Measurements from ENCODE around the gene PARVA. TPM values are rescaled to one million over a fixed set of nuclear protein-coding genes. Genes with fewer than 3 reads are reported as not detected.

The PARVA gene
- total RNA-seq, 2 experiments from 2014 or later = 0.08 to 0.98 TPM

DNA sequence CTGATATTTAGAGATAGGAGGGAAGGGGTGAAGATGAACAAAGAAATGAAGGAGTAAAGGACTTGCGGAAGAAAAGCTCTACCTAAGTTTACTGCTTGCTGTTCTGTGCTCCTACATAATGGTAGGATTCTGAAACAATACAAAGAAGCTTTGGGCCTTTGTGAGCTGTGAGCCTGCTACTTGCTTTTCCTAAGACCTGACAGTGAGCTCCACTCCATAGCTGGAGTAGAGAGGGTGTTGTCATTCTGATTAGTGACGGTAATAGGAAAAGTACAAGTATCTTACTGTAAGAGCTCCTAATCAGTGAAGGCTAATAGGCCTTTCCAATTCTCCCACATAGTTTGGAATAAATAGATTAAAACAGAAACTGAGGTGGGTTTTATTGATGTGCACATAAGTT lies 75.9 kb downstream of the PARVA start:
- Histone ChIP-seq H3K9me3 (ENCODE audit: control insufficient read depth in 1 of 2, insufficient read depth in 1 of 2, low read length in 2 of 2) (no peaks in the 10 kb centered on the region), H3K27me3 (ENCODE audit: control insufficient read depth in 1 of 2, insufficient read depth in 2 of 2, low read length in 2 of 2) (no peaks in the 10 kb centered on the region), H3K4me1 (ENCODE audit: insufficient read depth, low read length) (no peaks in the 10 kb centered on the region), H3K4me3 (ENCODE audit: low read length) (no peak overlapping the region), H3K27ac (ENCODE audit: low read depth in 1 of 2, low read length in 2 of 2) (no peak overlapping the region), H3K36me3 (ENCODE audit: insufficient read depth, low read length) (no peaks in the 10 kb centered on the region)
- H3K36me3 Mint-ChIP-seq (ENCODE audit: low read depth) = no peaks in the 10 kb centered on the region
- intact Hi-C loops (cut with DNase I, micrococcal nuclease) = no loop called here
- H3K9me3 Mint-ChIP-seq = no peaks in the 10 kb centered on the region
- H3K4me3 Mint-ChIP-seq = no peak overlapping the region
- no peaks in the 10 kb centered on the region for H3K4me1 Mint-ChIP-seq (ENCODE audit: low read depth)
- DNase-seq (no peak), ATAC-seq (ENCODE audit: poor library complexity) (no peak)
- POLR2A ChIA-PET = no interaction called here
- H3K27me3 Mint-ChIP-seq = peaks cover 19% of the 10 kb centered on the region
- CTCF ChIA-PET = no interaction called here
- H3K27ac Mint-ChIP-seq = no peak overlapping the region
- TF ChIP-seq, protein P1, sequence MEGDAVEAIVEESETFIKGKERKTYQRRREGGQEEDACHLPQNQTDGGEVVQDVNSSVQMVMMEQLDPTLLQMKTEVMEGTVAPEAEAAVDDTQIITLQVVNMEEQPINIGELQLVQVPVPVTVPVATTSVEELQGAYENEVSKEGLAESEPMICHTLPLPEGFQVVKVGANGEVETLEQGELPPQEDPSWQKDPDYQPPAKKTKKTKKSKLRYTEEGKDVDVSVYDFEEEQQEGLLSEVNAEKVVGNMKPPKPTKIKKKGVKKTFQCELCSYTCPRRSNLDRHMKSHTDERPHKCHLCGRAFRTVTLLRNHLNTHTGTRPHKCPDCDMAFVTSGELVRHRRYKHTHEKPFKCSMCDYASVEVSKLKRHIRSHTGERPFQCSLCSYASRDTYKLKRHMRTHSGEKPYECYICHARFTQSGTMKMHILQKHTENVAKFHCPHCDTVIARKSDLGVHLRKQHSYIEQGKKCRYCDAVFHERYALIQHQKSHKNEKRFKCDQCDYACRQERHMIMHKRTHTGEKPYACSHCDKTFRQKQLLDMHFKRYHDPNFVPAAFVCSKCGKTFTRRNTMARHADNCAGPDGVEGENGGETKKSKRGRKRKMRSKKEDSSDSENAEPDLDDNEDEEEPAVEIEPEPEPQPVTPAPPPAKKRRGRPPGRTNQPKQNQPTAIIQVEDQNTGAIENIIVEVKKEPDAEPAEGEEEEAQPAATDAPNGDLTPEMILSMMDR (IDR thresholded peaks at IDR 0.05) = no peak

DNA sequence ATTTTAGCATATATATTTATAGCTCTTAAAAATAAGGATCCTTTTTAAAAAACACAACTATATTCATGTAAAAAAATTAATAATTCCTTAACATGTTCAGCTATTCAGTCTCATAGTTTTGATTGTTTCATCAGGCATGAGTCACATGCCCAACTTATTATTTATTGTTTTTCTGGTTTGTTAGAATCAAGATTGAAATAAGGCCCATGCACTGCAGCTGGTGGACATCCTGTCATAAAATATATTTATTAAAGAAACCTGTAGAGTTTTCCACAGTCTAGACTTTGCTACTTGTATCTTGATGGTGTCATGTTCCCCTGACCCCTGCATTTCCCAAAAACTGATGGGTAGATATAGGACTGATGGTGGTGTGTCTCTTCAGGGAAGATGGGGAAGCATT lies 77.4 kb downstream of the PARVA start:
- no peaks in the 10 kb centered on the region for H3K4me1 ChIP-seq (ENCODE audit: insufficient read depth, low read length)
- DNase-seq = no peak
- POLR2A ChIA-PET = no interaction called here

DNA sequence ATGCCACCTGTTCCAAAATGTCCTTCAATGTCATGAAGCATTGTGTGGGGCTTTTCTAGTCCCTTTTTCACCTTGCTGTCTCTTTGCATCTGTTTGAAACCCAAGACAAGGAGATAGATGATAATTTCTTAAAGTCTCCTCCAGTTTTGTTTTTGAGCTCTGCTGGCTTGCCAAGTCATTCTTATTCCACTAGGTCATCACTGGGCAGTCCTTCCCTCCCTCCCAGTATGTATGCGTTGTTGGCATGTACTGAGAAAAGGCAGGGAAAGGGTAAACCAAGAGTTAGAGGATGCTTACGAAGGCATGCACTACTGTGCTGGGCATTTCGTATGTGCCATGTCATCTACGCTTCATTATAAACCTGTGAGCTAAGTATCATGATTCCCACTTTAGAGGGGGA lies 78.6 kb downstream of the PARVA start:
- Histone ChIP-seq H3K9me3 (ENCODE audit: control insufficient read depth in 1 of 2, insufficient read depth in 1 of 2, low read length in 2 of 2) (no peaks in the 10 kb centered on the region), H3K27me3 (ENCODE audit: control insufficient read depth in 1 of 2, insufficient read depth in 2 of 2, low read length in 2 of 2) (no peaks in the 10 kb centered on the region), H3K27ac (ENCODE audit: low read depth in 1 of 2, low read length in 2 of 2) (no peak overlapping the region), H3K4me1 (ENCODE audit: insufficient read depth, low read length) (no peaks in the 10 kb centered on the region), H3K4me3 (ENCODE audit: low read length) (no peak overlapping the region), H3K36me3 (ENCODE audit: insufficient read depth, low read length) (no peaks in the 10 kb centered on the region)
- Mint-ChIP-seq H3K9me3 (no peaks in the 10 kb centered on the region), H3K36me3 (ENCODE audit: low read depth) (no peaks in the 10 kb centered on the region), H3K27me3 (peaks cover 10% of the 10 kb centered on the region), H3K4me3 (no peak overlapping the region), H3K4me1 (ENCODE audit: low read depth) (no peaks in the 10 kb centered on the region), H3K27ac (no peak overlapping the region)
- ChIA-PET POLR2A (no interaction called here), CTCF (no interaction called here)
- DNase-seq (no peak), ATAC-seq (ENCODE audit: poor library complexity) (no peak)
- intact Hi-C loops (cut with DNase I, micrococcal nuclease) = no loop called here
- TF ChIP-seq, protein P1 (IDR thresholded peaks at IDR 0.05) = no peak

More for the DNA sequence above, 77.4 kb downstream of the PARVA start:
- H3K27ac Mint-ChIP-seq = no peak overlapping the region
- ATAC-seq (ENCODE audit: poor library complexity) = no peak
- H3K4me1 Mint-ChIP-seq (ENCODE audit: low read depth) = no peaks in the 10 kb centered on the region
- Histone ChIP-seq H3K27ac (ENCODE audit: low read depth in 1 of 2, low read length in 2 of 2) (no peak overlapping the region), H3K36me3 (ENCODE audit: insufficient read depth, low read length) (no peaks in the 10 kb centered on the region), H3K9me3 (ENCODE audit: control insufficient read depth in 1 of 2, insufficient read depth in 1 of 2, low read length in 2 of 2) (no peaks in the 10 kb centered on the region), H3K27me3 (ENCODE audit: control insufficient read depth in 1 of 2, insufficient read depth in 2 of 2, low read length in 2 of 2) (no peaks in the 10 kb centered on the region), H3K4me3 (ENCODE audit: low read length) (no peak overlapping the region)
- TF ChIP-seq, protein P1 (IDR thresholded peaks at IDR 0.05) = no peak
- peaks cover 12% of the 10 kb centered on the region for H3K27me3 Mint-ChIP-seq
- intact Hi-C loops (cut with DNase I, micrococcal nuclease) = no loop called here
- CTCF ChIA-PET = no interaction called here
- no peaks in the 10 kb centered on the region for H3K36me3 Mint-ChIP-seq (ENCODE audit: low read depth)
- no peaks in the 10 kb centered on the region for H3K9me3 Mint-ChIP-seq
- no peak overlapping the region for H3K4me3 Mint-ChIP-seq

Measured in CD4-positive, alpha-beta T cell (primary cell).